K562 (cell line): ENCODE data around the gene OSGEP. TPM values are rescaled to one million over a fixed set of nuclear protein-coding genes. Genes with fewer than 3 reads are reported as not detected.

Experiments
- ARID3B ChIP-seq: fragments of 250-450 bp; sonication (Bioruptor Pico); IDR thresholded peaks from 2 replicates; pipeline ENCODE4 v1.4.0; 2020; ENCODE audit warnings: borderline replicate concordance
- GABPB2 ChIP-seq: fragments of 250-450 bp; sonication (Bioruptor Pico); conservative IDR thresholded peaks from 2 replicates; pipeline ENCODE4 v1.5.1; 2021; ENCODE audit warnings: mild to moderate bottlenecking
- GTF3C2 ChIP-seq: IDR thresholded peaks from 3 replicates; pipeline ENCODE4 v1.6.1; 2011; ENCODE audit warnings: borderline replicate concordance, mild to moderate bottlenecking, moderate library complexity; ENCODE audit not compliant: insufficient read length; ENCODE audit errors: extremely low read depth
- KDM1A ChIP-seq, 2 experiments: fragments of 450-650 bp; IDR thresholded peaks; 2 replicates each; pipeline ENCODE4 v1.6.1; 2016; ENCODE audit warnings: mild to moderate bottlenecking in 2 of 2
- NFATC3 ChIP-seq: fragments of 450-650 bp; IDR thresholded peaks from 2 replicates; pipeline ENCODE4 v1.6.1; 2017; ENCODE audit warnings: mild to moderate bottlenecking
- NFIC ChIP-seq: fragments of 450-650 bp; IDR thresholded peaks from 2 replicates; pipeline ENCODE4 v1.6.1; 2017; ENCODE audit warnings: mild to moderate bottlenecking, inconsistent platforms
- NR3C1 ChIP-seq: sonication (generic); formaldehyde crosslinking; IDR thresholded peaks from 2 replicates; pipeline ENCODE4 v1.8.1; 2022; ENCODE audit warnings: missing genetic modification reagents
- PRDM10 ChIP-seq: fragments of 450-650 bp; IDR thresholded peaks from 2 replicates; pipeline ENCODE4 v1.6.1; 2018; ENCODE audit not compliant: partially characterized antibody
- SMARCC2 ChIP-seq: fragments of 450-650 bp; IDR thresholded peaks from 2 replicates; pipeline ENCODE4 v1.6.1; 2017; ENCODE audit warnings: antibody characterized with exemption, moderate library complexity, mild to moderate bottlenecking, low read depth
- SNIP1 ChIP-seq: fragments of 450-650 bp; IDR thresholded peaks from 2 replicates; pipeline ENCODE4 v1.7.1; 2017; ENCODE audit warnings: low read depth, mild to moderate bottlenecking
- TCF3 ChIP-seq: sonication (generic); formaldehyde crosslinking; IDR thresholded peaks from 2 replicates; pipeline ENCODE4 v1.4.0; 2020; ENCODE audit warnings: mild to moderate bottlenecking, missing genetic modification reagents
- ZNF165 ChIP-seq: fragments of 250-450 bp; sonication (Bioruptor Pico); IDR thresholded peaks from 2 replicates; pipeline ENCODE4 v1.4.0; 2020; ENCODE audit warnings: borderline replicate concordance
- ZNF24 ChIP-seq: fragments of 450-650 bp; IDR thresholded peaks from 2 replicates; pipeline ENCODE4 v1.6.1; 2016
- ZNF316 ChIP-seq: fragments of 450-650 bp; IDR thresholded peaks from 2 replicates; pipeline ENCODE4 v1.6.1; 2016
- ZNF431 ChIP-seq: sonication (generic); formaldehyde crosslinking; IDR thresholded peaks from 2 replicates; pipeline ENCODE4 v1.8.0; 2022; ENCODE audit warnings: mild to moderate bottlenecking, missing genetic modification reagents
- ZNF444 ChIP-seq: fragments of 250-450 bp; sonication (Bioruptor Pico); IDR thresholded peaks from 2 replicates; pipeline ENCODE4 v1.4.0; 2020; ENCODE audit warnings: mild to moderate bottlenecking, moderate library complexity
- ZSCAN29 ChIP-seq: fragments of 450-650 bp; IDR thresholded peaks from 2 replicates; pipeline ENCODE4 v1.6.1; 2017
- polyA plus RNA-seq, 8 experiments: library from polyadenylated mRNA; depleted of rRNA in 4 of 8; stranded (reverse) in 5 of 8; unstranded in 3 of 8; fragments of >200 nt; fragmentation: Nextera tagmentation in 2 of 8; fragmentation: Illumina TruSeq in 1 of 8; extraction: Ambion mirVana in 2 of 8; extraction: Trizol in 1 of 8; gene quantifications; 2 replicates each; pipeline versions ENCODE4 v1.2.1 to v1.2.3, GENCODE V29; 2011 to 2014; ENCODE audit warnings: inconsistent platforms in 1 of 8, missing spikeins in 1 of 8
- total RNA-seq, 7 experiments: library from RNA; depleted of rRNA in 6 of 7; stranded (reverse); fragments of >200 nt in 6 of 7; fragmentation: Illumina TruSeq in 2 of 7; extraction: Trizol in 2 of 7; gene quantifications; 2 replicates each; pipeline versions ENCODE4 v1.2.1 to v1.2.3, GENCODE V29; 2011 to 2021; ENCODE audit warnings: low replicate concordance in 1 of 7
- TF ChIP-seq, protein P1 (sequence below), 2 experiments: fragments of 450-650 bp in 1 of 2; sonication (generic) in 1 of 2; formaldehyde crosslinking in 1 of 2; IDR thresholded peaks in 1 of 2; conservative IDR thresholded peaks in 1 of 2; 2 replicates each; pipeline versions ENCODE4 v1.6.1 to v1.8.1; 2016 to 2023; ENCODE audit warnings: mild to moderate bottlenecking in 2 of 2, moderate library complexity in 2 of 2, inconsistent platforms in 1 of 2, missing genetic modification reagents in 1 of 2
- TF ChIP-seq, protein P2 (sequence below): fragments of 450-650 bp; formaldehyde crosslinking; conservative IDR thresholded peaks from 2 replicates; pipeline ENCODE4 v1.4.0; 2022; ENCODE audit warnings: mild to moderate bottlenecking, missing genetic modification characterization

OSGEP gene
- total and polyA plus RNA-seq, 9 of the 15 experiments (the other 6 are each of a cell fraction or from before 2014, with no cell fraction given), result 32.1 to 59.2 (median 44.1) TPM

GRCh38 chr14:20482382-20482781 is 27.8 kb upstream of the OSGEP start (continued):
- TF ChIP-seq SNIP1 (no peak), ARID3B (CRISPR knock-in tag) (no peak), ZNF444 (no peak), GABPB2 (no peak), ZNF316 (peak; percentile 47; the same call in 1 of the 2 replicates), NFATC3 (no peak), KDM1A (IDR thresholded peaks at IDR 0.05) (no peak), NFIC (peak; percentile 28; the same call in 1 of the 2 replicates), PRDM10 (no peak), ZNF24 (no peak), ZNF431 (no peak), ZSCAN29 (no peak), NR3C1 (CRISPR knock-in tag) (no peak), GTF3C2 (no peak), TCF3 (CRISPR knock-in tag) (peak; percentile 73), SMARCC2 (peak; percentile 86), ZNF165 (CRISPR knock-in tag) (no peak)
- TF ChIP-seq, protein P1, sequence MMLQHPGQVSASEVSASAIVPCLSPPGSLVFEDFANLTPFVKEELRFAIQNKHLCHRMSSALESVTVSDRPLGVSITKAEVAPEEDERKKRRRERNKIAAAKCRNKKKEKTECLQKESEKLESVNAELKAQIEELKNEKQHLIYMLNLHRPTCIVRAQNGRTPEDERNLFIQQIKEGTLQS (IDR thresholded peaks at IDR 0.05), result peak; percentile 58
- TF ChIP-seq, protein P1 (CRISPR knock-in tag; conservative IDR thresholded peaks at IDR 0.05), result no peak
- TF ChIP-seq, protein P2, sequence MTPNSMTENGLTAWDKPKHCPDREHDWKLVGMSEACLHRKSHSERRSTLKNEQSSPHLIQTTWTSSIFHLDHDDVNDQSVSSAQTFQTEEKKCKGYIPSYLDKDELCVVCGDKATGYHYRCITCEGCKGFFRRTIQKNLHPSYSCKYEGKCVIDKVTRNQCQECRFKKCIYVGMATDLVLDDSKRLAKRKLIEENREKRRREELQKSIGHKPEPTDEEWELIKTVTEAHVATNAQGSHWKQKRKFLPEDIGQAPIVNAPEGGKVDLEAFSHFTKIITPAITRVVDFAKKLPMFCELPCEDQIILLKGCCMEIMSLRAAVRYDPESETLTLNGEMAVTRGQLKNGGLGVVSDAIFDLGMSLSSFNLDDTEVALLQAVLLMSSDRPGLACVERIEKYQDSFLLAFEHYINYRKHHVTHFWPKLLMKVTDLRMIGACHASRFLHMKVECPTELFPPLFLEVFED (CRISPR knock-in tag), result no peak
